T-helper 2 cell treated with Interferon-gamma antibody and Interleukin-4, amounts not matched to agents 100 ng/mL and 5 ng/mL, for 36 hours (primary cell): Measurements from ENCODE around the gene SRRM1. TPM values are rescaled to one million over a fixed set of nuclear protein-coding genes. Genes with fewer than 3 reads are reported as not detected.

Experiments
- intact Hi-C: fragments of 100-400 bp; cut with micrococcal nuclease; formaldehyde crosslinking; loops from one replicate; pipeline ENCODE4 v1.15.1; 2023
- total RNA-seq: library from RNA; stranded (reverse); gene quantifications from 2 replicates; pipeline ENCODE4 v1.2.3, GENCODE V29; 2022

The SRRM1 gene
- 202 and 213 TPM in 2 replicates for total RNA-seq

- intact Hi-C loops = loop anchor here (1.0 to 10.0 kb wide), 12 partner anchors 103 to 792 kb away; partner anchors contain the start of genes CLIC4, MACO1, NIPAL3 and PNRC2
These were observed at the start of gene SRRM1 for GRCh38 chr1:24642481-24643362. Gene SRRM1, plus strand, starts transcription at chr1:24643302. Its CDS starts 25 bp downstream, at chr1:24643327.

- intact Hi-C loops = no loop called here
These were observed 48.8 kb upstream of the SRRM1 start for GRCh38 chr1:24594328-24594598.

- intact Hi-C loops = no loop called here
These were observed 46.7 kb upstream of the SRRM1 start for GRCh38 chr1:24596401-24596880.

GRCh38 chr1:24599265-24599664, 43.8 kb upstream of the SRRM1 start:
- intact Hi-C loops = no loop called here

GRCh38 chr1:24600551-24600950, 42.6 kb upstream of the SRRM1 start:
- intact Hi-C loops = no loop called here

- intact Hi-C loops = no loop called here
These were observed 37.4 kb upstream of the SRRM1 start for GRCh38 chr1:24605534-24606295.

- intact Hi-C loops = no loop called here
These were observed 36.9 kb upstream of the SRRM1 start for GRCh38 chr1:24606296-24606605.

GRCh38 chr1:24606621-24607020, 36.5 kb upstream of the SRRM1 start:
- intact Hi-C loops = no loop called here

GRCh38 chr1:24609949-24610517, 33.1 kb upstream of the SRRM1 start:
- intact Hi-C loops = no loop called here

GRCh38 chr1:24619376-24619775, 23.7 kb upstream of the SRRM1 start:
- intact Hi-C loops = no loop called here

GRCh38 chr1:24620678-24621077, 22.4 kb upstream of the SRRM1 start:
- intact Hi-C loops = no loop called here

- intact Hi-C loops = no loop called here
These were observed 22.0 kb upstream of the SRRM1 start for GRCh38 chr1:24621121-24621520.

GRCh38 chr1:24622218-24622617, 20.9 kb upstream of the SRRM1 start:
- intact Hi-C loops = no loop called here

- intact Hi-C loops = no loop called here
These were observed 10.3 kb upstream of the SRRM1 start for GRCh38 chr1:24632832-24633175.

GRCh38 chr1:24635195-24635843, 7.8 kb upstream of the SRRM1 start:
- intact Hi-C loops = no loop called here

GRCh38 chr1:24636661-24637357, 6.3 kb upstream of the SRRM1 start:
- intact Hi-C loops = loop anchor here (2.0 kb wide), 1 partner anchor 438 kb away; no protein-coding TSS in a partner anchor

- intact Hi-C loops = no loop called here
These were observed 4.0 kb upstream of the SRRM1 start for GRCh38 chr1:24639094-24639493.

GRCh38 chr1:24639881-24640280, 3.2 kb upstream of the SRRM1 start:
- intact Hi-C loops = loop anchor here (5.0 to 10.0 kb wide), 5 partner anchors 287 to 795 kb away; partner anchors contain the start of genes MACO1, SRSF10 and TMEM50A

GRCh38 chr1:24640288-24640687, 2.8 kb upstream of the SRRM1 start:
- intact Hi-C loops = loop anchor here (5.0 to 10.0 kb wide), 5 partner anchors 287 to 795 kb away; partner anchors contain the start of genes MACO1, SRSF10 and TMEM50A

- intact Hi-C loops = loop anchor here (2.0 to 10.0 kb wide), 9 partner anchors 107 to 793 kb away; partner anchors contain the start of genes MACO1, NIPAL3, PNRC2 and SRSF10
These were observed 1.4 kb upstream of the SRRM1 start for GRCh38 chr1:24641646-24642151.
